ENCODE results near the gene FYTTD1.

The FYTTD1 gene

GRCh38 chr3:197742787-197743186, 6.9 kb upstream of the FYTTD1 start:
- Histone ChIP-seq H3K4me3 (IDR thresholded peaks at IDR 0.05; ENCODE audit: insufficient read depth, low read depth, low read length) (no peak overlapping the region), H4K20me1 (ENCODE audit: insufficient read depth) (no peaks in the 10 kb centered on the region), H3K9ac (no peak overlapping the region), H3K27me3 (ENCODE audit: insufficient read depth, low read depth) (no peaks in the 10 kb centered on the region), H3K4me1 (ENCODE audit: low read depth, poor library complexity, severe bottlenecking) (peaks cover 9% of the 10 kb centered on the region), H3K79me2 (ENCODE audit: insufficient read depth, low read depth) (no peaks in the 10 kb centered on the region), H3K4me2 (no peak overlapping the region), H2AFZ (ENCODE audit: low read depth) (no peak overlapping the region), H3K36me3 (ENCODE audit: insufficient read depth) (no peaks in the 10 kb centered on the region), H3K27ac (no peak overlapping the region)
- TF ChIP-seq CTCF (conservative IDR thresholded peaks at IDR 0.05; ENCODE audit: low read depth, low read length): no peak

- H3K9ac ChIP-seq: no peak overlapping the region
- H3K4me1 ChIP-seq (ENCODE audit: low read depth, poor library complexity, severe bottlenecking): peaks cover 13% of the 10 kb centered on the region
- no peak overlapping the region for H3K27ac ChIP-seq
- H3K79me2 ChIP-seq (ENCODE audit: insufficient read depth, low read depth): peaks cover 2% of the 10 kb centered on the region; the same call in 1 of the 2 replicates
- H3K4me3 ChIP-seq (IDR thresholded peaks at IDR 0.05; ENCODE audit: insufficient read depth, low read depth, low read length): no peak overlapping the region
- H3K27me3 ChIP-seq (ENCODE audit: insufficient read depth, low read depth): no peaks in the 10 kb centered on the region
- H3K4me2 ChIP-seq: no peak overlapping the region
- H2AFZ ChIP-seq (ENCODE audit: low read depth): no peak overlapping the region
- H3K36me3 ChIP-seq (ENCODE audit: insufficient read depth): no peaks in the 10 kb centered on the region
- TF ChIP-seq CTCF (conservative IDR thresholded peaks at IDR 0.05; ENCODE audit: low read depth, low read length): no peak
- H4K20me1 ChIP-seq (ENCODE audit: insufficient read depth): peaks cover 2% of the 10 kb centered on the region; the same call in 1 of the 2 replicates
Measured at GRCh38 chr3:197746209-197746608, 3.5 kb upstream of the FYTTD1 start.

- Histone ChIP-seq H3K4me2 (no peak overlapping the region), H2AFZ (ENCODE audit: low read depth) (no peak overlapping the region), H3K4me3 (IDR thresholded peaks at IDR 0.05; ENCODE audit: insufficient read depth, low read depth, low read length) (no peak overlapping the region), H4K20me1 (ENCODE audit: insufficient read depth) (peaks cover 5% of the 10 kb centered on the region; the same call in 1 of the 2 replicates), H3K4me1 (ENCODE audit: low read depth, poor library complexity, severe bottlenecking) (peaks cover 14% of the 10 kb centered on the region), H3K27me3 (ENCODE audit: insufficient read depth, low read depth) (no peaks in the 10 kb centered on the region), H3K36me3 (ENCODE audit: insufficient read depth) (no peaks in the 10 kb centered on the region), H3K79me2 (ENCODE audit: insufficient read depth, low read depth) (peaks cover 8% of the 10 kb centered on the region; the same call in 1 of the 2 replicates), H3K9ac (no peak overlapping the region), H3K27ac (no peak overlapping the region)
- no peak for TF ChIP-seq CTCF (conservative IDR thresholded peaks at IDR 0.05; ENCODE audit: low read depth, low read length)
Measured at GRCh38 chr3:197746801-197747237, 2.9 kb upstream of the FYTTD1 start.

GRCh38 chr3:197748597-197749314, 927 bp upstream of the FYTTD1 start:
- peaks cover 27% of the 10 kb centered on the region; the same call in 1 of the 2 replicates for H3K79me2 ChIP-seq (ENCODE audit: insufficient read depth, low read depth)
- H4K20me1 ChIP-seq (ENCODE audit: insufficient read depth): peaks cover 23% of the 10 kb centered on the region
- no peaks in the 10 kb centered on the region for H3K27me3 ChIP-seq (ENCODE audit: insufficient read depth, low read depth)
- H3K9ac ChIP-seq: peak overlapping the region; percentile 38; the same call in 1 of the 2 replicates
- no peaks in the 10 kb centered on the region for H3K36me3 ChIP-seq (ENCODE audit: insufficient read depth)
- no peak for TF ChIP-seq CTCF (conservative IDR thresholded peaks at IDR 0.05; ENCODE audit: low read depth, low read length)
- peak overlapping the region; percentile 31; the same call in 1 of the 2 replicates for H3K27ac ChIP-seq
- no peak overlapping the region for H3K4me3 ChIP-seq (IDR thresholded peaks at IDR 0.05; ENCODE audit: insufficient read depth, low read depth, low read length)
- H2AFZ ChIP-seq (ENCODE audit: low read depth): peak overlapping the region; percentile 87
- peak overlapping the region; percentile 79 for H3K4me2 ChIP-seq
- peaks cover 33% of the 10 kb centered on the region for H3K4me1 ChIP-seq (ENCODE audit: low read depth, poor library complexity, severe bottlenecking)

Measured in KMS-11 (cell line).